SJSA1 (cell line): ENCODE results near the gene RARB. TPM values are rescaled to one million over a fixed set of nuclear protein-coding genes. Genes with fewer than 3 reads are reported as not detected.

Source experiments
- DNase-seq, 2 experiments: peaks; one replicate each; pipeline ENCODE4 v3.0.0-alpha.2; 2015 to 2020; ENCODE audit warnings: low spot score in 2 of 2, low read depth in 1 of 2
- H3K27ac ChIP-seq: fragments of 250-450 bp; sonication (Bioruptor Pico); 2 replicates; pipeline ENCODE4 v1.5.1; 2020; ENCODE audit warnings: mild to moderate bottlenecking, moderate library complexity
- H3K27me3 ChIP-seq: fragments of 250-450 bp; sonication (Bioruptor Pico); replicated peaks from 2 replicates; pipeline ENCODE4 v1.5.1; 2020; ENCODE audit warnings: mild to moderate bottlenecking, moderate library complexity
- H3K36me3 ChIP-seq: fragments of 250-450 bp; sonication (Bioruptor Pico); 2 replicates; pipeline ENCODE4 v1.5.1; 2020; ENCODE audit warnings: mild to moderate bottlenecking
- H3K4me1 ChIP-seq: fragments of 250-450 bp; sonication (Bioruptor Pico); replicated peaks from 2 replicates; pipeline ENCODE4 v1.6.1; 2021; ENCODE audit warnings: mild to moderate bottlenecking
- H3K4me3 ChIP-seq: fragments of 250-450 bp; sonication (Bioruptor Pico); 2 replicates; pipeline ENCODE4 v1.5.1; 2020; ENCODE audit warnings: mild to moderate bottlenecking
- H3K9me3 ChIP-seq: fragments of 250-450 bp; sonication (Bioruptor Pico); replicated peaks from 2 replicates; pipeline ENCODE4 v1.5.1; 2020; ENCODE audit warnings: mild to moderate bottlenecking
- total RNA-seq: library from RNA; depleted of rRNA; stranded (reverse); fragments of >200 nt; shearing (Covaris generic); gene quantifications from 2 replicates; pipeline ENCODE4 v1.2.3, GENCODE V29; 2014

Gene RARB
- total RNA-seq, 1 experiment from 2014 or later = 11.7 TPM

GRCh38 chr3:25531971-25532370 is 103.9 kb downstream of the RARB start:
- Histone ChIP-seq H3K9me3 (no peaks in the 10 kb centered on the region), H3K4me3 (no peak overlapping the region), H3K36me3 (no peaks in the 10 kb centered on the region; the same call in 1 of the 2 replicates), H3K27me3 (no peaks in the 10 kb centered on the region), H3K27ac (no peak overlapping the region), H3K4me1 (peaks cover 12% of the 10 kb centered on the region)
- DNase-seq = no peak

DNA sequence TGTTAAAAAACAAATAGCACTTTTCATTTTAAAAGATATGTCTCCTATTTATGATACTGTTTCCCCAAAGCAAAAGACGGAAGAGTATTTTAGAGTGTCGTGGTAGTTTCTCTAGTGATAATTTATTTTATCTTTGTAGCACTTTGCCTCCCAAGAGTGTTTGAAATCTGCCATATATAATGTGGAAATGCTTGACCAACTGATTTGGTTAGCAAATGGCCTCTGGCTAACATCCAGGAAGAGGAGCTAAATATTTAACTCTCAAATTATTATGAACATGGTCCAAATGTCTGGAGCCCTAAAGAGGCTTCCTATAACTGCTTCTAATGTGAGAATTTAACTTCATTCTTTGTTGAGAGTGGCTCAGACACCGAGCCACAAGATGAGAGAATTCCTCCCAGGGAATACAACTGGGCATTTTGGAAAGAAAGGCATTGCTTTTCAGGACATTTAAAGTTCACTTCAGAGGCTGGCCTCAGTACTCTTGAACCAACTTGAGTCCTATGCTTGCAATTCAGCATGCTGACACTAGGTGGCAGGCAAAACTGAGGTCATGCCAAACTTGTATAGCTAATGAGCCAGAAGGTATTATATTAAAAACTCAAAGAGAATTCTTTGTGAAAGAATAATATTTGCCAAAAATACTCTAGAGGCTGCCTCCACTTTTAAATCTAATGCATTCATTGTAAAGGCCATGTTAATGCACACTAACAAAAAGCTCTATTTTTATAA is 104.5 kb downstream of the RARB start:
- peaks cover 7% of the 10 kb centered on the region for H3K4me1 ChIP-seq
- H3K9me3 ChIP-seq = no peaks in the 10 kb centered on the region
- no peak overlapping the region for H3K4me3 ChIP-seq
- no peak for DNase-seq
- H3K27me3 ChIP-seq = no peaks in the 10 kb centered on the region
- H3K36me3 ChIP-seq = no peaks in the 10 kb centered on the region; the same call in 1 of the 2 replicates
- no peak overlapping the region for H3K27ac ChIP-seq

DNA sequence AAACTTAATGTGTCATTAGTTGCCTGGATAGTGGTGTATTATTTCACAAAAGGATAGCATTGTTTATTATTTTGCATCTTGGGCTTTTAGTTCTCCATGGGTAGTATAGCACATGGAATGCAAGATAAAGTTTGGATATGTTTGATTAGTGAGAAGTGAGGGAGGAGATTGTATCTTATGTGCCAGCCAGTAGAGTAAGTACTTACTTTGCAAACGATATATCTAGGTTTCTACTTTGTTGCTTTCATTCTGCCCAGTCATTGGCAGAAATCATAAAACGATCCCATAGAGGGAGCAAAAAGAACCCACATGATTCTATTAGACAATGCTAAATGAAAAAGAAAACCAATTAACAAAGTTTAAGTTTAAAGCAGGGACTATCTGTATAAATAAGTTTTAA is 105.3 kb downstream of the RARB start:
- no peak overlapping the region for H3K27ac ChIP-seq
- H3K9me3 ChIP-seq = no peaks in the 10 kb centered on the region
- no peak for DNase-seq
- no peaks in the 10 kb centered on the region for H3K4me1 ChIP-seq
- no peaks in the 10 kb centered on the region; the same call in 1 of the 2 replicates for H3K36me3 ChIP-seq
- H3K4me3 ChIP-seq = no peak overlapping the region
- no peaks in the 10 kb centered on the region for H3K27me3 ChIP-seq

DNA sequence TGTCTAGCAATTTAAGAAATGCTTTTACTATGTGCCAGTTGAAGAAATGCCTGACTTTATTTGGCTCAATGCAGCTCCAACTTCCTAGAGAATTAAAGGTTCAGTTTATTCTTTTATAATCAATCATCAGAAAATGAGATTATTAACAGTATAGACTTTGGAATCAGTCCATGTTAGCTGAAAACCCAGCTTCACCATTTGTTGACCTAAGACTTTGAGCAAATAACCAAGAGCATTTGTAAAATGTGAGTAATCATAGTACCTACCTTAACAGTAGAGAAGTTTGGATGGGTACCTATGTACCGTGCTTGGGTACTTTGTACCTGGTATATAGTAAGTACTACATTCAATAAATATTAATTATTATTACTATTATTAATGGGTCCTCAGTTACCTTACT is 105.9 kb downstream of the RARB start:
- H3K9me3 ChIP-seq = no peaks in the 10 kb centered on the region
- no peaks in the 10 kb centered on the region for H3K27me3 ChIP-seq
- no peak overlapping the region for H3K27ac ChIP-seq
- no peaks in the 10 kb centered on the region for H3K4me1 ChIP-seq
- no peak for DNase-seq
- no peaks in the 10 kb centered on the region; the same call in 1 of the 2 replicates for H3K36me3 ChIP-seq
- no peak overlapping the region for H3K4me3 ChIP-seq

- H3K36me3 ChIP-seq = no peaks in the 10 kb centered on the region; the same call in 1 of the 2 replicates
- H3K4me1 ChIP-seq = no peaks in the 10 kb centered on the region
- no peak overlapping the region for H3K27ac ChIP-seq
- no peaks in the 10 kb centered on the region for H3K9me3 ChIP-seq
- H3K27me3 ChIP-seq = no peaks in the 10 kb centered on the region
- no peak for DNase-seq
- H3K4me3 ChIP-seq = no peak overlapping the region
Measured at GRCh38 chr3:25536521-25537391, 108.7 kb downstream of the RARB start.

- DNase-seq = no peak
- H3K27me3 ChIP-seq = no peaks in the 10 kb centered on the region
- H3K27ac ChIP-seq = no peak overlapping the region
- H3K4me1 ChIP-seq = no peaks in the 10 kb centered on the region
- no peaks in the 10 kb centered on the region for H3K9me3 ChIP-seq
- H3K36me3 ChIP-seq = no peaks in the 10 kb centered on the region; the same call in 1 of the 2 replicates
- H3K4me3 ChIP-seq = no peak overlapping the region
Measured at GRCh38 chr3:25537516-25537915, 109.5 kb downstream of the RARB start.

GRCh38 chr3:25540273-25540672 is 112.2 kb downstream of the RARB start:
- Histone ChIP-seq H3K27me3 (no peaks in the 10 kb centered on the region), H3K36me3 (no peaks in the 10 kb centered on the region; the same call in 1 of the 2 replicates), H3K4me3 (no peak overlapping the region), H3K4me1 (no peaks in the 10 kb centered on the region), H3K9me3 (no peaks in the 10 kb centered on the region), H3K27ac (no peak overlapping the region)
- DNase-seq = no peak

GRCh38 chr3:25542492-25543039 is 114.5 kb downstream of the RARB start:
- H3K27ac ChIP-seq = no peak overlapping the region
- H3K4me3 ChIP-seq = no peak overlapping the region
- H3K9me3 ChIP-seq = no peaks in the 10 kb centered on the region
- DNase-seq = no peak
- H3K4me1 ChIP-seq = no peaks in the 10 kb centered on the region
- no peaks in the 10 kb centered on the region for H3K36me3 ChIP-seq
- H3K27me3 ChIP-seq = no peaks in the 10 kb centered on the region

- DNase-seq = no peak
- Histone ChIP-seq H3K27ac (no peak overlapping the region), H3K9me3 (no peaks in the 10 kb centered on the region)
Measured at GRCh38 chr3:25547103-25547502, 119.0 kb downstream of the RARB start.

DNA sequence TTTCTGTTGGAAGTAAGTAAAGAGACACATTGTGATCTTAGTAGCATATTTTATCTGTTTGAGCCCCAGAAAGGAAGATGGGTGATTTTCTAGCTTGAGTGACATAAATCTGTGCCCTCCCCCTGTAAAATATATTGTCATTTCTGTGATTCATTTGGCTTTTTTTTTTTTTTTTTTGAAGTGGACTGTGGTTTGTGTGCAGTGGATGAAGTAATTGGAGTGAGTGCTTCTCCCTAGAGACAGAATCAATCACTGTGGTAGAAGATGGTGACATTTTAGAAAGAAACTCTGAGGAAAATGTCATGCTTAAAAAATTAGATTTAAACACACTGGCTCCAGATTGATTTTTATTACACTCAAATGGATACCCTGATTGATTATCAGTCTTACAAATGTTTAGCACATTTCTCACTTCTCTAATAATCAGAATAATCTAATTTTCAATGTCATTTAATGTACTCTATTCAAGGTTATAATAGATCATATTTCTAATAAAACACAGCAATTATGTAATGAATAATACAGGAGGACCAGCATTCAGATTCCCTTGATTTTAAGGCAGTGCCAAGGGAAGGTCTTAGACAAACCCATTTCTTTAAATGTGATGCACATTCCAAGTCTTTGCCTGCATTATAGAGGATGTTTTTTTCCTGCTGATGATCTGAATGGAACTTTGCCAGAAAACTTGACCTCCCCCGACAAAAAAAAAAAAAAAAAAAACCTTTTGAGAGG is 120.0 kb downstream of the RARB start:
- Histone ChIP-seq H3K9me3 (no peaks in the 10 kb centered on the region), H3K27ac (no peak overlapping the region), H3K27me3 (no peaks in the 10 kb centered on the region), H3K4me1 (no peaks in the 10 kb centered on the region), H3K4me3 (no peak overlapping the region), H3K36me3 (no peaks in the 10 kb centered on the region)
- no peak for DNase-seq

More at GRCh38 chr3:25547103-25547502, 119.0 kb downstream of the RARB start:
- no peaks in the 10 kb centered on the region for H3K27me3 ChIP-seq
- H3K4me3 ChIP-seq = no peak overlapping the region
- no peaks in the 10 kb centered on the region for H3K36me3 ChIP-seq
- H3K4me1 ChIP-seq = no peaks in the 10 kb centered on the region

DNA sequence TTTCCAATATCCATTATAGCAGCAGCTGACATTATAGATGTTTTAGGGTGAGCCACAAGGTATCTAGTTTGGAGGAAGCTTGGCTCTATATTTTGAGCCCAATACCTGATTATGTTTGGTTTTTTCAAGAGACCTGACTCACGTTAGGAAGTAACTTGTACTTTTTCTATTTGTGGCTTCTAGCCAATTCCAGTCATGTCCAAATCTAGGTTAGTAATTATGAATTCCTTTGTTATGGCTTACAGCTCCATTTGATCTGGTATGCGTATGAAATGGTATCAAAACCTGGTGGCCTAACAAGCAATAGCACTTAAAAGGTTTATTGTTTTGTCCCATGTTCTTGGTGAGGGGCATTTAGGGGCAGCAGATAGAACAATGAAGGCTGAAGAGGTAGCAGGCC is 120.8 kb downstream of the RARB start:
- no peaks in the 10 kb centered on the region for H3K36me3 ChIP-seq
- H3K9me3 ChIP-seq = no peaks in the 10 kb centered on the region
- no peak for DNase-seq
- no peak overlapping the region for H3K27ac ChIP-seq
- H3K27me3 ChIP-seq = no peaks in the 10 kb centered on the region
- no peaks in the 10 kb centered on the region for H3K4me1 ChIP-seq
- H3K4me3 ChIP-seq = no peak overlapping the region

- no peaks in the 10 kb centered on the region for H3K9me3 ChIP-seq
- DNase-seq = no peak
- no peaks in the 10 kb centered on the region for H3K4me1 ChIP-seq
- no peak overlapping the region for H3K27ac ChIP-seq
- no peaks in the 10 kb centered on the region for H3K36me3 ChIP-seq
- no peak overlapping the region for H3K4me3 ChIP-seq
- no peaks in the 10 kb centered on the region for H3K27me3 ChIP-seq
Measured at GRCh38 chr3:25552251-25552650, 124.2 kb downstream of the RARB start.

- Histone ChIP-seq H3K4me1 (0 out of 2 replicates have a peak, but pooled peaks cover 4% of the 10 kb centered on the region), H3K9me3 (no peaks in the 10 kb centered on the region), H3K27ac (no peak overlapping the region), H3K4me3 (no peak overlapping the region), H3K36me3 (no peaks in the 10 kb centered on the region), H3K27me3 (no peaks in the 10 kb centered on the region)
- DNase-seq = no peak
Measured at GRCh38 chr3:25554376-25554775, 126.3 kb downstream of the RARB start.
